HG03139 (cell line): ENCODE results near the gene TRIOBP.
A peak's percentile ranks its signal among the peaks of the same experiment; 100 is the strongest.
"Not testable (repeated sequence)": the region's sequence is repeated elsewhere in the genome, so short reads cannot be mapped to it uniquely, and the experiment has no call there.

ENCODE experiments used
- ATAC-seq: cut with Tn5 transposase; IDR thresholded peaks from one replicate; pipeline ENCODE4 v1.9.1; 2021; ENCODE audit not compliant: unreplicated experiment

The TRIOBP gene

DNA sequence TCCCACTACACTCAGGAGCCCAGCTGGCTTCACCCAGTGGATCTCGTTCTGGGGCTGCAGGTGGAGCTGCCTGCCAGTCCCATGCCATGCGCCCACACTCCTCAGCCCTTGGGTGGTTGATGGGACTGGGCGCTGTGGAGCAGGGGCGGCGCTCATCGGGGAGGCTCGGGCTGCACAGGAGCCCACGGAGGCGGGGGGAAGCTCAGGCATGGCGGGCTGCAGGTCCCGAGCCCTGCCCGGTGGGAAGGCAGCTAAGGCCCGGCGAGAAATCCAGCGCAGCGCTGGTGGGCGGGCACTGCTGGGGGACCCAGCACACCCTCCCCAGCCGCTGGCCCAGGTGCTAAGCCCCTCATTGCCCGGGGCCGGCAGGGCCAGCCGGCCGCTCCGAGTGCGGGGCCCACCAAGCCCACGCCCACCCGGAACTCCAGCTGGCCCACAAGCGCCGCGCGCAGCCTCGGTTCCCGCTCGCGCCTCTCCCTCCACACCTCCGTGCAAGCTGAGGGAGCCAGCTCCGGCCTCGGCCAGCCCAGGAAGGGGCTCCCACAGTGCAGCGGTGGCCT, 21.0 kb downstream of the TRIOBP start:
- not testable (repeated sequence) for ATAC-seq

DNA sequence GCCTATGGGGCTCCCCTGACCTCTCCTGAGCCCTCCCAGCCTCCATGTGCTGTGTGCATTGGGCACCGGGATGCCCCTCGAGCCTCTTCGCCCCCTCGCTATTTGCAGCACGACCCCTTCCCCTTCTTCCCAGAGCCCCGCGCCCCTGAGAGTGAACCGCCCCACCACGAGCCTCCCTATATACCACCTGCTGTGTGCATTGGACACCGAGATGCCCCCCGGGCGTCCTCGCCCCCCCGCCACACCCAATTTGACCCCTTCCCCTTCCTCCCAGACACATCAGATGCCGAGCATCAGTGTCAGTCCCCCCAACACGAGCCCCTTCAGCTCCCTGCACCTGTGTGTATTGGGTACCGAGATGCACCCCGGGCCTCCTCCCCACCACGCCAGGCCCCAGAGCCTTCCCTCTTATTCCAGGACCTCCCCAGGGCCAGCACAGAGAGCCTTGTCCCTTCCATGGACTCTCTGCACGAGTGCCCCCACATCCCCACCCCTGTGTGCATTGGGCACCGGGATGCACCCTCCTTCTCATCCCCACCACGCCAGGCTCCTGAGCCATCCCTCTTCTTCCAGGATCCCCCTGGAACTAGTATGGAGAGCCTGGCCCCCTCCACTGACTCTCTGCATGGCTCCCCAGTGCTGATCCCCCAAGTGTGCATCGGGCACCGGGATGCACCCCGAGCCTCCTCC, 28.8 kb downstream of the TRIOBP start:
- ATAC-seq, result no peak

DNA sequence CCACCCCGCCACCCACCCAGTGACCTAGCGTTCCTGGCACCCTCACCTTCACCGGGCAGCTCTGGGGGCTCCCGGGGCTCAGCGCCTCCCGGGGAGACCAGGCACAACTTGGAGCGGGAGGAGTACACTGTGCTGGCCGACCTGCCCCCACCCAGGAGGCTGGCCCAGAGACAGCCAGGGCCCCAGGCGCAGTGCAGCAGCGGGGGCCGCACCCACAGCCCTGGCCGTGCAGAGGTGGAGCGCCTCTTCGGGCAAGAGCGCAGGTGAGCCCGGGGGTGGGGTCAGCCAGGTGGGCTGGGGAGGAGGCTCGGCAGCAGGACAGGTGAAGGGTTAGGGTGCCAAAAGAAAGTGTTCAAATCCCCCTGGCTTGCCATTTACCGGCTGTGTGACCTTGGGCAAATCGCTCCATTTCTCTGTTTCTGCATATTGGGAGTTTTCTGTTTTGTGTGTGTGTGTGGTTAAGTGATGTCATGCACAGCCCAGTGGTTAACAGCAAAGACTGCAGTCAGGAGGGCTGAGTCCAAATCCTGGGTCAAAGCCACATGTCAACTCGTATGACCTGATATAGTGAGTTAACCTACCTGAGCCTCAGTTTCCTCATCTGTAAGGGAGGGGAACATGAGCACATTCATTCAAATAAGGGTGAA, 29.5 kb downstream of the TRIOBP start:
- no peak for ATAC-seq

DNA sequence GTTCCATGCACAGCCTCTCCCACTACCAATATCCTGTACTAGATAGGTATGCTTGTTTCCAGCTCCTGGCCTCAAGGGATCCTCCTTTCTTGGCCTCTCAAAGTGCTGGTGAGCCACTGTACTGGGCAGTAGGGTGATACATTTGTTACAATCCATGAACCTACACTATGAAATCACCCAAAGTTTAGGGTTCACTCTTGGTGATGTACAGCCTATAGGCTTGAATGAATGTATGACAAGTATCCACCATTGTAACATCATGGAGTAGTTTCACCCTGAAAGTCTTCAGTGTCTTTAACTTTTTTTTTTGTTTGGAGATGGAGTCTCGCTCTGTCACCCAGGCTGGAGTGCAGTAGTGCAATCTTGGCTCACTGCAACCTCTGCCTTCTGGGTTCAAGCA, 31.8 kb downstream of the TRIOBP start:
- ATAC-seq, result no peak

DNA sequence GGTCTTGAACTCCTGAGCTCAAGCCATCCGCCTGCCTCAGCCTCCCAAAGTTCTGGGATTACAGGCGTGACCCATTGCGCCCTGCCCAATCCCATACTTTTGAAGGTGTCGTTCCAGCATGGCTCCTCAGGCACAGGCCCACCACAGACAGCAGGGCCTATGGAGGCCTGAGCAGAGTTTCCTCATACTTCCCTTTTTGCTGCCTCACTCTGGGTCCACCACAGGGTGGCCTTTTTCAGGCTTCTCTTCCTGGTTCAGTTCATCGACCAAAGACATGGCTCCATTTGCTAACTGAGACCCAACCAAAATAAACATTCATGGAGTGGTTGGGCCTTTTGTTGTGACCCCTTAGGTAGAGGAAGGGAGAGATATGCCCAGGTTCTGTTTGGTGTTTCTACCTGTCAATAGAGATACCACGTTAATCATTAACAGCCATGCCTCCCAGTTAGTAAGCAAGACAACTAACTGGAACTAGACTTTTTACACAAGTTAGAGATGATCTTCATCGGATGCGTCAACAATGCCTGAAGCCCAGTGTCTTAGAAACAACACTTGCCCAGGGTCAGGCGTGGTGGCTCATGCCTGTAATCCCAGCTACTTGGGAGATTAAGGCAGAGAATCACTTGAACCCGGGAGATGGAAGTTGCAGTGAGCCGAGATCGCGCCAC, 35.1 kb downstream of the TRIOBP start:
- ATAC-seq, result no peak

DNA sequence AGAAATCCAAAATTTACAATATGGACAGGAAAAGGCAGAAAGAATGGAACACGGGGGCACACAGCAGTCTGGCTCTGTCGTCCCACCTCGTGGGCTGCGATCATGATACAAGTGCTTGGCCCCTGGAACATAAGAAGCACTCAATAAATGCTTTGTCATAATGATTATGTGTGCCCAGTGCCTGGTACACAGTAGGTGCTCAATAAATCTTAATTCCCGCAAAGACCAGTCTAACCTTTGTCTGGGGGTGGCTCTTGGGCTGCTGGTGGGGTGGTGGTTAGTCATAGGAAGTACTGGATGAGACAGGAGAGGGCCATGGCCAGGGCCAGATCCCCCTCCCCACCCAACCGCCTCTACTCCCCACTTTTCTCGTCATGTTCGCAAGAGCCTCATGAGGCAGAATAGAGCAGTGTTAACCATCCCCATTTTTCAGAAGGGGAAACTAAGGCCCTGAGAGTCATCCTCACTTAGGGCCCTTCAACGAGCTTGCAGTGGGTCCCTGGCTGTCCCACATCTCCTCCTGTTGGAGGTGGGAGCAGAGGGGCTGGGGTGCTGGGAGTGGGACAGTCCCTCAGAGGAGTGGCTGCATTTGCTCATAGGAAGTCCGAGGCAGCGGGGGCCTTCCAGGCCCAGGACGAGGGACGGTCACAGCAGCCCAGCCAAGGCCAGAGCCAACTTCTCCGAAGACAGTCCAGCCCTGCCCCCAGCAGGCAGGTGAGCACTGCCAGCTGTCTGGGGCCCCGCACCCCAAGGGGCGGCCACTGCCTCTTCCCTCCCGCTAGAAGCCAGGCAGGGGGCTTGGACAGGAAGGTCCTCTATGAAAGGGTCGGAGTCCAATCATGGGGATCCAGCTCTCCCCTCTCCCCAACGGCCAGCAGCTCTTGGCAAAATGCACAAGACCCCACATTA, 36.1 kb downstream of the TRIOBP start:
- ATAC-seq, result no peak

DNA sequence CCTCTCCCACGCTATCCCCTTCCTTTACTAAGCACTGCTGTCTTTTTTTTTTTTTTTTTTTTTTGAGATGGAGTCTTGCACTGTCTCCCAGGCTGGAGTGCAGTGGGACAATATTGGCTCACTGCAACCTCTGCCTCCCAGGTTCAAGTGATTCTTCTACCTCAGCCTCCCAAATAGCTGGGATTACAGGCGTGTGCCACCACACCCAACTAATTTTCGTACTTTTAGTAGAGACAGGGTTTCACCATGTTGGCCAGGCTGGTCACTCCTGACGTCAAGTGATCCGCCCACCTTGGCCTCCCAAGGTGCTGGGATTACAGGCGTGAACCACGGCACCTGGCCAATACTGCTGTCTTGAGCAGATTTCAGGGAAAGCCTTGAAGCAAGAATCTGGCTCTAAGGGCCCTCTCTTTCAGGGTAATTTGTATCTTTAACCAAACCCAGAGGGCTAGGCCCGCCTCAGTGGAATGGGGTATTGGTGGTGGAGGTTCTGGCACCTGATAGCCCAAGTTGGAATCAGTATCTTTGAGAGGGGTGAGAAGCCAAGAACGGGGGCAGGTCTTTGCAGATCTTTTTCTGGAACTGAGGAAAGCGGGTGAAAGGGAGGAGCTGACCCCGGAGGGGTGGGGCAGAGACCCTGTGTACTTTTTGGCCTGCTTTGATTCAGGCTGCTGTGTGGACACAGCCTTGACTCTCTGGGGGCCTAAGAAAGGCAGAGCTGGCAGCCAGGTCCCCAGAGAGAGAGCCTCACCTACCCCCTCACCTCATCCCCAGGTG, 37.0 kb downstream of the TRIOBP start:
- no peak for ATAC-seq

DNA sequence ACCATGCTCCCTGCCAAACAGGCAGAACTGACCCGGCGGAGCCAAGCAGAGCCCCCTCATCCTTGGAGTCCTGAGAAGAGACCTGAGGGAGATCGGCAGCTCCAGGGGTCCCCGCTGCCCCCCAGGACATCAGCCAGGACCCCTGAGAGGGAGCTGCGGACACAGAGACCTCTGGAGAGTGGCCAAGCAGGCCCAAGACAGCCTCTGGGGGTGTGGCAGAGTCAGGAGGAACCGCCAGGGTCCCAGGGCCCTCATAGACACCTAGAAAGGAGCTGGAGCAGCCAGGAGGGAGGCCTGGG, 37.5 kb downstream of the TRIOBP start:
- ATAC-seq, result no peak

DNA sequence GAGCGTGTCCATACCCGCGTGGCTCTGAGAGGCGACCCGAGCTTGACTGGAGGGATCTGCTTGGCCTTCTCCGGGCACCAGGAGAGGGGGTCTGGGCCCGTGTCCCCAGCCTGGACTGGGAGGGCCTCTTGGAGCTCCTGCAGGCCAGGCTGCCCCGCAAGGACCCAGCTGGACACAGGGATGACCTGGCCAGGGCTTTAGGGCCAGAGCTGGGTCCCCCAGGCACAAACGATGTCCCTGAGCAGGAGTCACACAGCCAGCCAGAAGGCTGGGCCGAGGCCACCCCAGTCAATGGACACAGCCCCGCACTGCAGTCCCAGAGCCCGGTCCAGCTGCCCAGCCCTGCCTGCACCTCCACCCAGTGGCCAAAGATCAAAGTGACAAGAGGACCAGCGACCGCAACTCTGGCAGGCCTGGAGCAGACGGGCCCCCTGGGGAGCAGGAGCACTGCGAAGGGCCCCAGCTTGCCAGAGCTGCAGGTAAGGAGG, 38.2 kb downstream of the TRIOBP start:
- no peak for ATAC-seq

DNA sequence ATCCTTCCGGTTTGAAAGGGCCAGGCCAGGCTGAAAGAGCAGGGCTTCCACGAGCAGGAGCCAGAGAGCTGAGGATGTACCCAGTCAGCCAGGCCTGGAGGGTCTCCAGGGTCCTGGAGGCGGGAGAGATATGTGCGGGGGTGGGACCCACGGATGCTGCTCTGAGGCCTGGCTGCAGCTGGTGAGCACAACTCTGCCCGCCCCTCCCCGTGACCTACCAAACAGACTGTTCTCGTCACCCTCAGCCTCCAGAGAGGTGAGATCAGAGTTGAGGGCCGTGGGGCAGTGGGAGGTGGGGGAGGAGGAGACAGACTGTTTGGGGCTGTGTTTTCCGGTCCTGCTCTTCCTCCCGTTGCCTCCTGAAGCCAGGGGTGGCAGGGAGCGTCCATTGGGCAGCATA, 42.2 kb downstream of the TRIOBP start:
- ATAC-seq, result no peak

DNA sequence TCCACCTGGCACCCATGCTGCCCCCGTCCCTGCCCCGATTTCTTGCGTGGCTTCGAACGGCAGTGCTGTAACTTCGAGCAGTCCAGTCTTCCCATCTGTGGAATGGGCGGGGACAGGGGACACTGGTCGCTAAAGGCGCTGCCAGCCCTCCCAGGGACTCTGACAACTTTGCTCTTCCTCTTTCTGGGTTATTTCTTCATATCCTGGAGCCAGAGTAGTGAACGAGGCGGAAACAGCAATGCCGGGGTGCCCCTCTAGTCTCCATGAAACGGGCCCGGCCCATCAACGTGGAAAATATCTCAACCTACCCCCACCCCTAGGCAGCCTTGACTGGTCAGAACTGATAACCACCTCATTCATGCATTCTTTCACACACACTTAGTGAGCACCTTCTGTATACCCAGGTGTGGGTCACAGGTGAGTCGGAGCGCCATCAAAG, 42.8 kb downstream of the TRIOBP start:
- ATAC-seq, result no peak

DNA sequence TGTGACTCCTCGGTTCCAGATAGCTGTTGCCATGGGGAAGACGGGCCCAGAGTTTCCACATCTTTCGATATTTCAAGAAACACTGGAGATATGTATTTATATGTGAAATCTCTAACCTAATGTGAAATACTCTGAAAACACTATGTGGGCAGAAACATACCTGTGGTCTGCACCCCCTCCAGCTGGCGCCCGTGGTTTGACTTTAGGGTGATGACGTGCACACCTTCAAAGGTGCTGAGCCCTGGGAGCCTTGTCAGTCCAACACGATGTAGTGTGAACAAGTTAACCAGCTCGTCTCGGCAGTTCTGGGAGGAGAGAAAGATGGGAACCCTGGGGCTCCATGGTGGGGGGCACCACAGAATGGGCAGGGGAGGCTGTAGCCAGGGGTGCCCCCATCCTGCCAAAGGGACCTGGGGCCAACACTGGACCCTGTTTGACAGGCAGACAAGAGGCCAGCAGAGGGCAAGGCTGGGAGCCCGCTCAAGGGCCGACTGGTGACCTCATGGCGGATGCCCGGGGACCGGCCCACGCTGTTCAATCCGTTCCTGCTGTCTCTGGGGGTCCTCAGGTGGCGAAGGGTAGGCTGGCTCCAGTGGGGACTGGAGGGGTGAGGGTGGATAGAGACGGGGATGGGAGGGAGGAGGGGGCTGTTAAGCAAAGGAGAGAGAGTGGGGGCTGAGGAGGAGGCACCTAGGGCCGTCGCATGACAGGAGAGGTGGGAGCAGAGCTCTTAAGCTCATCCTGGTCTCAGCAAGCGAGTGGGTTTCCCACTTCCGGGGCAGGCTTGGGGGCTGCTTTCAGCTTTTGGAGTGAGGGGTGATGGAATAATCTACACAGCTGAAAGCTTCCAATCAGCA, 43.8 kb downstream of the TRIOBP start:
- no peak for ATAC-seq

DNA sequence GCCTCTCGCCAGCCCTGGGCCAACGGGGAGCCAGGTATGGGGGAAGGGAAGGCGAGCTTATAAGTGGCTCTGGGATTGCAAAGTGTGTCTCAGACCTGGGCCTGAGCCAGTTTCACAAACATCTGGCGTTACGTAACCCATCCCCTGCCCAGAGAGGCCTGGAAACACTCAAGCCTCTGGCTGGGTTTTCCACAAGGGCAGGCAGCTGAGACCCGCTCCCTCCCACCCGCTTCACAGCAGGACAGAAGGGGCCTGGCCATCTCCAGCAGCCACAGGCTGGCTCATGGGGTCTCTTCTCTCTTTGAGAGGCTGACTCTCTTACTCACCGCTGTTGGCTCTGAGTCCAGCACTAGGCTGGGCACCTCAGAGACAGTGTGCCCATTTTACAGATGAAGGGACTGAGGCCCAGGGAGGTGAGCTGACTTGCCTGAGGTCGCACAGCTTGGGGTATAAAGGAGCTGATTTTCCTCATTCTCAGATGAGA, 44.5 kb downstream of the TRIOBP start:
- ATAC-seq, result no peak

DNA sequence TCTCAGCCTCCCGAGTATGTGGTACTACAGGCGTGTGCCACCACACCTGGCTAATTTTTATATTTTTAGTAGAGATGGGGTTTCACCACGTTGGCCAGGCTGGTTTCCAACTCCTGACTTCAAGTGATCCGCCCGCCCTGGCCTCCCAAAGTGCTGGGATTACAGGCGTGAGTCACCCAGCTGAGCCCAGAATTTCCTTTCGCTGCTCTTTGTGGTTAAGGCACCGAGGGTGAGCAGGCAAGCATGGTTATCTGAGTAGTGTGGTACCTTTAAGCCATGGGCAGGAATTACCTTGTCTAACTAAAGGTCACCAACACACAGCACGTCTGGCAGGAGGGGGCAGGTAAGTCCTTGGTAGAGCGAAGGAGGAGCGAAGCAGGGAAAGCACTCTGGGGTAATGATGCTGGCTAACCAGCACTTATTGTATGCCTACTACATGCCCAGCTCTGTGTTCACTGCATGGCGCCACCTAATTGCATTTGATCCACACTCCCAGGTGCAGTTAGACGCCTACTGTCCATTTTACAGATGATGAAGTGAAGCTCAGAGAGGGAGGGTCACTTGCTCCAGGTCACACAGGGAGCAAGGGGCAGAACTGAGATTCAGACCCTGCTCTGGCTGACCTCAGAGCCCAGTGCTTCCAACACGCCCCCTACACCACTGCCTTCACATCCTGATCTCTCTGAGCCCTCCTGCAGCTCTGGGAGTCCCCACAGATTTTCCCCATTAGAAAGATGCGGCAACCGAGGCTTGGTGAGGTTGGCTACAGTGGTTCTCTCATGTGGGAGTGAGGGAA, 45.7 kb downstream of the TRIOBP start:
- ATAC-seq, result no peak

DNA sequence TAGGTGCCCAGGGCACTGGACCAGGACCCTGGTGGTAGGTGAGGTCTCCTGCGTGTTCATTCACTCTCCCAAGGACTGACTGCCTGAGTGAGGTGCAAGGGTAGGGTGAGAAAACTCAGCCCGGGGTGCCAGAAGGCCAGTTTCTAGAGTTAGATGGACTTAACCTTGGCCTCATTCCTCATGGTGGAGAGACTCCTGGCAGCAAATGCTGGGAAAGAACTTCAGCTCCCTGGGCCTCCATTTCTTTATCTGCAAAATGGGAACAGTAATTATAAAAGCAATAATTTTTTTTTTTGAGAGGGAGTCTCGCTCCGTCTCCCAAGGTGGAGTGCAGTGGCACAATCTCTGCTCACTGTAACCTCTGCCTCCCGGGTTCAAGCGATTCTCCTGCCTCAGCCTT, 47.7 kb downstream of the TRIOBP start:
- ATAC-seq, result no peak

DNA sequence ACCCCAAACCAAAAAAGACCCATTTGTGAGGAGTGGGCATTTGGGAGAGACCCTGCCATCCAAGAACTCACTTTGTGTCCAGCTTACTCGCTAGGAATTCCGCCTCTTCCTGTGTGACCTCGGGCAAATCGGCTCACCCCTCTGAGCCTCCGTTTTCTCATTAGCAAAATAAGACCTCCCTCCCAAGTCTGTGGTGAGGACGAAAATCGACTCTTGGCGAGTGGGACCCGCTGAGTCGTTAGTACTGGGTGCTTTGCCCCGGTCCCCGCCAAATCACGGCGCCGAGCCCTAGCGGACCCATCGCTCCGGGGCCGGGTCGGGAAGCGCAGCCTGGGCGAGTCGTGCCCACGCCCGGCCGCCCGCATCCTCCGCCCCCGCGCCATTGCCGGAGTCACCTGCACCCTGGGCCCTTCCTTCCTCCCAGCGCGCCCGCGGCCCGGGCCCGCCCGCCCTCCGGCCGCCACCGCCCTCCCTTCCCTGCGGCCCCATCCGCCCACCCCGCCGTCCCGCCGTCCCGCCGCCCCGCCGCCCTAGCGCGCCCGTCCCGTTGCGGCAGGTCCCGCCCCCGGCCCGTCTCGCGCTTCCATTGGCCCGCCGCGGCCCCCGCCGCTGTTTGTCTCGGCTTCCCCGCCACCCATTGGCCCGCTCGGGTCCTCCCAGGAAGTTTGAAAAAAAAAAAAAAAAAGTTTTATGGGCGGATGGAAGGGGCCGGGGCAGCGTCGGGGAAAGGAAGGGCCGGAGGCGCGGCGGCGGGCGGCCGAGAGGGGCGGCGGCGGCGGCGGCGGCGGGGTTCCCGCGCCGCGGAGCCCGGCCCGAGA, 48.9 kb downstream of the TRIOBP start:
- peak; percentile 56 for ATAC-seq

DNA sequence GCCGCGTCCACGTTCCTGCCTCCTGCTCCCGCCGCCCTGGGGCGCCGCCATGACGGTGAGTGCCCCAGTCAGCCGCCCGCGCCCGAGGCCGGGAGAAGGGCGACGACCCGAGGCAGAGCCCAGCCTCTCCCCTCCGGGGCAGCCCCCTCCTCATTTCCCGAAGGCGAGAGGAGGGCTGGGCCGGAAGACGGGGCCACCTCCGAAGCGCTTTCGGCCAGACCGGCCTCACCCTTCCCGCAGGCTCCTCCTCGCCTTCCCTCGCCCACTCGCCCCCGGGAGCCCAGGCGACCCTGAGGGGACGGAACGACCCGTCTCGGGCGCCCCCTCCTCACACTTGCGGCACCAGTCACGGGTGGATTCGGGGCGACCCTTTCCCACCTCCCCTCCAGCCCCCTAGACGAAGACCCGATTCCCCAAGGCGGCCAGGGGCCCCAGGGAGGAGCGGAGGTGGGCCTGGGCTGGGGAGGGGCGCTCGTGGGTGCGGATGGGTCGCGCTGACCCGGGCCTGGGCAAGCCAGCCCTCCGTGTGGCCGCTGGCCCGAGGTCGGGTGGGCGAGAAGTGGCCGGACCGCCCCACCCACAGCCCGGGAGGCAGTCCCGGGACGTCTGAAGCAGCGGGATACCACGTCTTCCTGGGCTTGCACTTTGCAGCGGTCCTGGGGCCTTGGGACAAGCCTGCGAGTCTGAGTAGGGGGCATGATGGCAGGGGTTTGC, 49.7 kb downstream of the TRIOBP start:
- no peak for ATAC-seq
